ENCODE measurements around the gene FSHR.
A peak's percentile ranks its signal among the peaks of the same experiment; 100 is the strongest.

The FSHR gene

DNA sequence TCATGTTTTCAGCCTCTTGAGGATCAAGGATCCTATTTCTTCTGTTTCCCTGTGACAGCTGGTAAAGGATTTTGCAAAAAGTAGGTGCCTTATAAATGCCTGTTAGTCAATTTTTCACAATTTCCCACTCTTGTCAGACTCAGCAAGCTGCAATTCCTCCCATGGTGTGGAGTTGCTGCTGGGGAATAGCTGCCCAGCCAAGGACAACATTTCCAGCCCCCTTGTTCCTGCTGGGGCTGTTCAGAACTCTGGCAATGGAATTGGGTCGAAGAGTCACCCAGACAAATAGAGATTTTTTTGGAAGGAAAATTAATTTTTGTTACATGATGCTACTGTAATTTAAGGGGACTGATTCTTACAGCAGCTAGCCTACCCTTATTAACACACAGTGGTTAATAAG, 43.7 kb downstream of the FSHR start:
- DNase-seq, result no peak

DNA sequence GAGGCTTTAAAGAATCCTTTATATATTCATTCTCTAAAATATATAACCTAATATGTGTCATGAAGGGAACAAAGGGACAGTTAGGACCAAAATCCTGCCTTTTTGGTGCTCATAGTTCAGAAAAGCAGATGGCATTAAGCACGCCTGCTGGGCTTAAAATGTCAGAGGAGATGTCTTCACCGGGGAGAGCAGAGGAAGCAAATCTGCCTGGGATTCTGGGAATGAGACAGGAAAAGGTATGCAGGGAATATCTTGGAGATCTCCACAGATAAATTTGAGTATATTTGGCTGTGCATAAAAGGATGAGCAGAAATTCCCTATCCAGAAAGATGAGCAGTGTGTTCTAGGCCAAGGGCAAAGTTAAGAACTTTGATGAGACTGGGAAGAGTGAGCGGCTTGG, 45.5 kb downstream of the FSHR start:
- DNase-seq, result no peak

DNA sequence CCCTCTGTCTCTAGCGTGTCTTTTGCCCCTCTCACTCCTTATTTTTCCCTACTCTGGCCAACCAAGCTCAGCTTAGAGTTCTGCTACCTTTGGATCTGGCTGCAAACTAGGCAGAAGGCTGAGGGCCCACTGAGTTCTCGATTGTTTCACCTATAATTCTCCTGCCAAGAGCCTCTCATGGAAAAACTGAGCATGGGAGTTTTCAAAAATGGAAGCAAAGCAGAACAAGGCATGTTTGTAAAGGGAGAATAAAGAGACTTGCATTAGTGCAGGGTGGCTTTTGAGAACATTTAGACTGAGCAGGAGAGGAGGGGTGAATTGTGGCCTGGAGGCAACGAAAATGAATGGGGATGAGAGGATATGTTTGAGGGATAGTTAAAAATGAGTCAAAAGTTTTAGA, 45.9 kb downstream of the FSHR start:
- DNase-seq, result no peak

DNA sequence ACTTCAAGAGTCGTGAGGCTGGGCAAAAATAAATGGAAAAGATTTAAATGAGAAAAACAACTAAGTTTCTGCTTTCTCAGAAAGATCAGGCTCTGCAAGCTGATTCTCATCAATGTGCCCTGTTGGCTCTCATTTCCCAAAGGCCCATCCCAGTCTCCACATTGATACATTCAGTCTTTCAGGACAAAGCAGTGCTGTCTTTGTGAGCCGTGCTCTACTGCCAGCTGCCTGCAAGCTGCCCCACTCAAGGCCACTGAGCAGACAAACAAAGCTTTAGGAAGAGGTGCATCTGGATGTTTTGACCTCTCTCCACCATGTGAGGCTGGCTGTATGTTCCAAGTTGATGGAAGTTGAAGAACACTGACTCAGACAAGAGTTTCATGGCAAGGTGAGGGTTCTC, 48.8 kb downstream of the FSHR start:
- DNase-seq, result no peak

DNA sequence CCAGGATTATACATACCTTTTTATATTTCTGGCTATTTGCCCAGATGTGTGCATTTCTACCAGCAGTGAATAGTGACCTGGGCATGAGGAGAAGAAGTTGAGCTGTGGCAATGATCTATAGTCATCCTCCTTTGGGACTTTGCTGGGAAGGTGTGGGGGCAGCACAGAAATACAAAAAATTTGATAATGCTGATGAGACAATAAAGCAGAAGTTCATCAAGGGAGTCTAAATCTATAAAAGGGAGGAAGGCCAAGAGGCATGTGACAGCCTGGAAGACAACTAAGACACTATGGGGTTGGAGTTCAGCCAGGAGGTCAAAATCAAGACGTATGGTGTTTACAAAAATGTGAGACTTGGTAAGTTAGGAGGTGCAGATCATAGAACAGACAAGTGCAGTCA, 52.2 kb downstream of the FSHR start:
- DNase-seq, result no peak

DNA sequence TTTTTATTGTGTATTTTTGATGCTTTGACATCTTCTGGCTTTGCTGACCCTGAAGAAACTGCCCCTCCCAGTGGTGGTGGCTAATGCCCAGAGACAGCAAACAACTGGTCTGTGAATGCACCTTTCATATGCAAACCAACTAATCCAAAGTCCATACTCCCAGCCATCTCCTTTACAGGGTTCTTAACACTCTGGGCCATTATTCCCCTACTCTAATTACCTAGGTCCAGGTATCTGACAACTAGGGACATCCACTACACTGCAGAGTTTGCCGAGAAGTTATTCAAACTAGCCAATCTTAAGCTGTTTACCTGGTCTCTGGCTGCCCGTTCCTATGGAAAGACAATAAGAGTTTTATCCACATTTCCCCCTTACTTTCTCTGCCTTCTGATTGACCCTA, 73.6 kb downstream of the FSHR start:
- DNase-seq, result no peak

DNA sequence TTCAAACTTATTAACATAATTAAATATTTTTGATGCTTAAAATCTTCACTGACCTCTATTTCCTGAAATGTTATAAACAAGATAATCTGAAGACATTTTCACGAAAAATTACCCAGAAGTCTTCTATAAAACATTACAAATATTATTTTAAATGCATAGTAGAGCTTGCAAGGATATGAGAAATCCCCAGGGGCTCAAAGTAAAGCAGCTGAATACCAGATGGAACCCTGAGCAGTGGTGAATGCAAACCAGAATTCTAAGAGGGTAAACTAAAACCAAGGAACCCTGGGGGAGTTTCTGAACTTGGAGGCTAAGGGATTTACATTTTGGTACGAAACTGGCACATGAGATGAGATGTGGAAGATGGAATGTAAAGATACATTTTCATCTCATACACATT, 83.6 kb downstream of the FSHR start:
- no peak for DNase-seq

DNA sequence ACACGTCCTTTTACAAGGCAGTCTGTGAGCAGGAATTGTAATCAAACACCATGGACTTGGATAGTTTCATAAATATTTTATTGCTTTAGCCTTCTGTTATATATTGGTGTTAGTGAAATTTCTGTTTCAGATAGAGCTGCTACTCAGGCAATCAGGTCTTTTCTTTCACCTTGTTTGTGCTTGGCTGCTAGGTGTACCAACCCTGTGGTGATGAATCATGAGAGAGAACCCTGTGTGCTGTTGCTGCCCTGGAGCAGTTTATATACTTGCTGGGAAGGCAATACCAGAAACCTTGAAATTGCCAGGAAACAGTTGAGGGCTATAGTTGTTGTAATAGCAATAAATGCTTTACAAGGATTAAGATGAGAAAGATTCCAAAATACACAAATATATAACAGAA, 84.5 kb downstream of the FSHR start:
- no peak for DNase-seq

DNA sequence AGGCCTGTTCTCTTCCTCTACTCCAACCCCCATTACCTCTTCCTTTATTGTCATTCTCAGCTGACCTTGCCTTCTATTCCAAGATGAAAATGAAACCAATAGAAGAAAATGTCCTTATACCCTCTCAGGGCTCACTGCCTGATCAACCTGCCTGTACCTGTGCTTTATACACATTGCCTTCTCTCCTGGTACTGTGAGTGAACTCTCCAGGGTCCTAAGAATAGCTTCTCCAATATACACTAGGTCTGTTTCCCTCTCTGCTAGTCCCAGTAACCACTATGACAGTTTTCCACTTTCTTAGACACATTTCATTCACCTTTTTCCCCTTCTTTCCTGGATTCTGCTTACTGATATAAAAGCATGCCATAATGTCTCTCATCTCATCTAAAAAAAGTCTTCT, 85.7 kb downstream of the FSHR start:
- DNase-seq, result no peak

DNA sequence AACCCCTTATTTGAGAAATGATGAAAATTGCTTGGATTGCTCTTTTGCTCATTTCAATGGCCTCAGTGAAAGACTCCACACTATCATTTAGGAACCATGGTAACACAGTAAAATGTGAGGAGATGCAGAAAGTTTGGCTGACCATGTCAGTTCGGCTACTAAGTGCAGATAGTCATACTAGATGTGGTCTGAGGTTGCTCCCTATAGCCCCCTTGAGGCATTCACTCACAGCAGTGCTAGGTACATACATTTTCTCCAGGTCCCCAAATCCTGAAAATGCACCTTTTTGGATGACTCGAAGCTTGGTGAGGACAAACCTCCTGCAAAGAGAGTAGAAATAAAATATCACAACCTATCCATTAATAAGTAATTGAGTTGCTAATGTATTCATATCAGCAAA, 86.3 kb downstream of the FSHR start:
- DNase-seq, result no peak

DNA sequence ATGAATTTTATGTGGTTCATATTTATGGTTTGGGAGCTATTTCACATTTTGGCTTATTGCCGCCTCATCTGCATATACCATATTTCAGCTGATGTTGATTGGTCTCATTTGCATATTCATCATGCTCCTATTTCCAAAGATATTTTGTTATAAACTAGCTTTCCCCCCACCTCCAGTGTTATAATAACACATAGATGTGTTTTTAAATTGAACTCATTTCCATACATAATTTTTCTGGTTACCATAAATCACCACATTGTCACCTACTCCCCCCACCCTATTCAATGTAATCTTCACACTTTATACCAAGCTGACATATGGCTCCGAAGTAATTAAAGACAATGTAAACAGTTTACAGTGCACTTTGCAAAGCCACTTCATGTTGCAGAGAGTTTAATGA, 101.2 kb downstream of the FSHR start:
- DNase-seq, result no peak

DNA sequence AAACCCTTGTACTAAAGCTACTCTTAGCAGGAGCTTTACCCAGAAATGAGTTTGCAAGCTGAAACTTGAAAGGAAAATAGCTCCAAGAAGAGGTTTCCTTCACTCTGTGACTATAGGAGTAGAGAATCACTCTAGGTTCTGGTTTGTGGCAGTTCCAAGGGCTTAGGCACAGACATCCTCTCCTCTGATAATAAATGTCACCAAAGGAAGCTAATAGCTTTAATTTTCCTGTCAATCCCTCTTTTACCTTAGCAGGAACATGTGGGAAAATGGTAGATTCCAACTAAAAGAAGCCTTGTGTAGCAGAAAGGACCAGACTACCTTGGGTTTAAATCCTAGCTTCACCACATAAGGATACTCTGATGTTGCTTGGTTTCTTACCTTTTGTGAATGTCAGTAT, 104.0 kb downstream of the FSHR start:
- DNase-seq, result no peak

DNA sequence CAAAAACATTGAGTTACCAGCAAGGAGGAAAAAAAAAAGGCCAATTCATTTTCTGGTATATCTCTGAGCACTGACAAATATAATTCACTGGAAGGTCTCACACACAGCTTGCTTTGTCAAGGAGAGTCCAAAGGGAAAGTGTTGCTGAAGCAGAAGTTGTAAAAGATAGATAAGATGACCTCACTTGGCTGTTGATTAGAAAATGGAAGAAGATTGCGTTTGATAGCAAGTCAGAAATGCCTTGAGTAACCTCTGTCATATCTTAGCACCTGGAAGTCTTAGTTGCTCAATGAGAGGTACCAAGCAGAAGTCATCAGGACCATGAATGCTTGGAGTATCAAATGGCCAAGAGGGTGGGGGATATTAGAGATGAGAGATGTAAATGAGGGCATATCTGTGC, 105.2 kb downstream of the FSHR start:
- DNase-seq, result no peak

DNA sequence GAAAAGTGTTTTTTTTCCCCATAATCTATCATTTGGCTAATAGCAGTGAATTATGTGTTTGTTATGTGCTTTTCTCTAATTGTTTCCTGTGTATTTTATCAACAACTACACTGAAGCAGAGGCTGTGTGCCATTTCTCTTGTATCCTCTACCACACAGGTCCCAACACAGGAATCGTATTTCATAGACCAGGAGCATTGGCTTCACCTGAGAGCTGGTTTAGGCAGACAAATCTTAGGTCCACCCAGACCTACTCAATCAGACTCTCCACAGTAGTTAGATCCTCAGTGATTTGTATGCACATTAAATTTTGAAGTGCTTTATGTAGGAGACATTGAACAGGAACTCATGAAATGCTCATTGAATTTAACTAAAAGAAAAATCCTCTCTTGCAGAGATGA, 109.2 kb downstream of the FSHR start:
- DNase-seq, result no peak

DNA sequence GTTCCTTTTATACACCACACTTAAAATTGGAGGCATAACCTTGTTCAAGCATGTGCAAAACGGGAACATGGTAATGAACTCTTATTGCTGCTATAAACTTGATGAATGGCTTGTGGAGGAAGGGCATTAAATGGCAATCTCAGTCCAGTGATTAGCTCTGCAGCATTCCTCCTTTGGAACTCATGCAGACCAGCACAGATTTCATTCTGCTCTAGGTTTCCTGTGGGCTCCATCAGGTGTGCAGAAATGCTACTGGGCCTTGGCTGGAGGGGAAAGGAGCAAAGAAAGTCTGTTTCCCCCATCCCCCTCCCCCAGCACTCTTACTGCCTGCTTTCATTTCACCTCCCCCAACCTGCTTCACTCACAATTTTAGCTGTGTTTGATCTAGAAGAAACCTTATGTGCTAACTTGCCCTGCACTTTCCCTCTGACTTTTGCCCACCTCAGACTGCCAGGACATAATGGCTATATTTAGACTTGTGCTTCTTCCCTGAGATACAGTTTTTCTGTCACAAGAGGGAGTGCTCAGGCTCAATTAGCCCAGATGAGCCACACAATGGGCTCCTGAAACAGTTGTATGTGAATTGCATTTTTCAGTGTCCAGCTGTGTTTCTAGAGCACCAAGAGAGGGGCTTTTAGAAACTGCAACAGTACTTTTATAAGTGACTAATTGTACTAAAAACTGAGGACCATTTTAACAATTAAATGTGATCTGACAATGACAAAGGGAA, 109.8 kb downstream of the FSHR start:
- peak; percentile 36 for DNase-seq

DNA sequence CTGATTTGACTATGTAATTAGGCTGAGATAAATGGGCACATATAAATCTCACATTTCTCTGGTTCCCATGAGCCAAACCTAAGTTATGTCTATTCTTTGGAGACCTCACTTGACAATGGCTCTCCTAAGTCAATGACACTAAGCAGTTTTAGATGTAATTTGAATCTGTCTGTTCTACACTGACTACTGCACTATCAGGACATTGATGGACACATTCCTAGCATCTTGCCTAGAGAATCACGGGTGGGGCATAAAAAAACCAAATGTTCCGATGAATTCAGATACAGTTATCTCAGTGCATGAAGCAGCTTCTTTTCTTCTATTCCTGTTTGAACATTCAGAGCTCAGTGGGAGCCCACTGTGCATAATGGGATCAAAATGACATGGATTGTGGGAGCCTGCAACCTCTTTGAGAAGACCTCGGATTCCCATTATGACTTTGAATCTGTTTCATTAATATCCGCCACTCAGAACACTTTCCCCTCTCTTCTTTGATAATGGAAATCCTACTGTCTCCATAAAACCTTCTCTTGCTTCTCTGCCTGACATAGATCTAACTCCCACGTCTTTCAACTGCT, 110.8 kb downstream of the FSHR start:
- no peak for DNase-seq

DNA sequence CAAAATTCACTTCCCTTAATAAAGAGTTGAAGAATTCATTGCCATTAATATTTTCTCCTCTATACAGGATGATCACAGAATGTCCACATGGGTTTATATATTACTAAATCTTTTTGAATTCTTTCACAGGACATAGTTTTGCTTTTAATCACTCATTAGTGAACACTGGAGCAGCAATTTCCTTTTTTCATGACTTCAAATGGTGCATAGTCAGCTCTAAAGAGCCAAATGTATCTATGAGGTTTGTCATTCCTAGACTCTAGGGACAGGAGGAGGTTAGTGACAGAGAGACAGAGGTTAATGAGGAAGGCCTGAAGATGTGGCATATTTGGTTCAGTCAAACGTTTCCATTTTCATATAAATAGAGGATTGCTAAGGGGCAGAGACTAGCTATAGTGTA, 111.8 kb downstream of the FSHR start:
- DNase-seq, result no peak

DNA sequence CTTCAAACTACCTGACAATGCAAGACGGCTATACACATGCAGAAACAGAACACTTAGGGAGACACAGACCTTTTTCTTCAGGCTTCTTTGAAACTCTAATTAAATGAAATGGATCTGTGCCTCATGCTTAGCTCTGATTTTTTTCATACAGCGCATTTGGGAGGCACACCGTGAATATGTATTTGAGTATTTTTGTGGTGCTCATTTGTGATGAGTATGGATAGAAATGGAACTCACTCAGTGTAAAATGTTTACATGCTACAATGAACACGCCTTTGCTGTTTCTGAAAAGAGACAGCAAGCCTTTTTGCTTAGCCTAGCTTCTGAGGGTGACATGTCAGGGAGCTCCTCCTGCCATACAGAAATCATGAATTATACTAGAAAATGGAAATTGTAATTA, 113.3 kb downstream of the FSHR start:
- DNase-seq, result no peak

DNA sequence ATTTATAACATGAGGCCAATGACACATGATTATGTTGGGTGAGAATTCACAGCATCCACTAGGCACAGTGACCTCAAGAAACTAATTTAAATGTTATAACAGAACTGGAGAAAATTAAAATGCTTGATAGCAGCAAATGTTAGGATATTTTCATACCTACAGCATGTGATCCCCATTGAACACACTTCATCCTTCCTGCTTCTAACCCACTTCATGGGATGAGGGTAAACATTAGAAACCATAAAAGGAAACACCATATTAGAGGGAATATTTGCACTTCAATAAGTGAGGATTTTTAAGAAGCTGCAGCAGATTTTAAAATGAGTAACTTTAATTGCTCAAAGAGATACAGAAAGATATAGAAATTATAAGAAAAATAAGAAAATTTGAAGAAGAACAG, 117.1 kb downstream of the FSHR start:
- DNase-seq, result peak; percentile 19

DNA sequence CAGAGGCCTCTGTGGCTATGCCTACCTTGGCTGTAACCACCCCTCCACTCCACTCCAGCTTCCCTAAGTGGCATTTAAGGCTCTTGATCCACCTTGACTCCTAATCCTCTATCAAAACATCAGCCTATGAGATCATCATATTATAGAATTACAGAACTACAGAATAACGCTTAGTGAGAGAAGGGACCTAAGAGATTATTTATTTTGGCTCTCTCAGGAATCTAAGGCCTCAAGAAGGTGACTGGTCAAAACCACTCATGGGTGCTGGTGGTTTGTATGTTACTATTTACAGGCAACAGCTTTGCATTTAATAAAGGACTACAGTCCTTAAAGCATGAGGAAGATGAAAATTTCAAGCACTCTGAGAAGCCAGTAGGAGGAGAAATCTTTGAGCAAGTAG, 118.8 kb downstream of the FSHR start:
- DNase-seq, result no peak

DNA sequence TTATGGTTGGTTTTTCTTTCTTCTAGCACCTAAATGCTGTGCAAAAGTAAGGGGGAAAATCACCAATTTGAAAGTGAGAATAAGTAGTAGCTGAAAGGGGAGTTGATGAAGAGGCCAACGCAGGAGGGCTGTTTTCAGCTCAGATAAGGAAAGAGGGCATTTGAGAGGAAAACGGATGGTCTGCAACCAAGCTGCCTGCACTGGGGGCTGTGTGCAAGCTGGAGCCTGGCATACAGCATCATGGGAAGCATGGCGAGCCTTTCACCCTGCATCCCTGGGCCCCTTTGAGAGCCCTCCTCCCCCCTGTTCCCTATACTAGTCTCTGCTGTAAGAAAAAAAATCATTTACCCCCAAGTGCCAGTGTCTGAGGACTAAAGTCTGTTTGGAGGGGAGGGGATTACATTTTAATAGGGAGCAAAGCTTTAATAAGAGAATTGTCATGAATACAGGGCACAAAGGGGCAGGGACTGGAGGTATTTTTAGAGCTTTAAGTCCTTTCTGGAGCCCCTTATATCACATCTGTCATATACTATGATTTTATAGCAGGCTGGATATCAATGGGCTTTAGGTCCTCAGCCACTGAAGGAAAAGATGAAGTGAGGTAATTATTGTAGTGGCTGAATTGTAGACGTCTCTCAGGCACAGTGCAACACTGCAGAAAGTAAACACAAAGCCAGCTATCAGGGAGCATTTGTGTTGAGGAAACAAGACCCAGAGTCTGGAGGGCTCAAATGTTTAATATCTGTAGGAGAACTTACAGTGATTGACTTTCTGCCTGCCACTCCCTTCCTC, 120.7 kb downstream of the FSHR start:
- no peak for DNase-seq

DNA sequence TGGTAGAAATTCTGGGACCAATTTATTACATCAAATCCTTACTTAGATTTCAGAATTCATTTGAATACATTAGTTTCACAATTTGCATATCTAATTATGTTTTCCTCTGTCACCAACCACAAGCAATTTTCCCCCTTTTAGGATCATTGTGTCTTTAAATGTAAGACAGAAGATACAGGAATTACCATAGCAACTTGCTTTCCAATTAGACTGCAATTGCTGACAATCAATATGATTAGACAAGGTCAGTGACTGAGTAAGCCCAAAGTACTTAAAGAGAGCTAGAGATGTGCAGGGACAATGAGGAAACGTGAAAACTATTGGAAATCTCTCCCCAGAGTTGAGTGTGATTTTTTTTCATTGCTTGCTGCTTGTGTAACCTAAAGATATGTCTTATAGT, 121.4 kb downstream of the FSHR start:
- no peak for DNase-seq

DNA sequence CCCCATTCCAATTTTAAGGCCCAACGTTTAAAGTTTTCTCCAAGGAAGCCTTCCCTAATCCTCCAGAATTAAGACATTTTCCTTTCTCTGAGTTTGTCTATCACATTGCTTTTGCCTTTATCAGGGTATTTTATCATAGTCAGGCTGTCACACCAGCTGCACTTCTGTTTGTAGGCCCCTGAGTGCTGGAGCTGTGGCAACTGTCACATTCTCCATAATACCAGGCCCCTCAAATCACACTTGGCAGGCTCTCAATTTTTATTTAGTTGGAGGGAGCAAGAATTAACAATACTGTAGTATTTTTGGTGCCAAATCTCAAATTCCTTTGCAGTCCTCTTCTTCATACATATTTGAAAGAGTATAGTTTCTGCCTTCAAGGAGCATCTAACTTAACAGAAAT, 122.2 kb downstream of the FSHR start:
- DNase-seq, result no peak

DNA sequence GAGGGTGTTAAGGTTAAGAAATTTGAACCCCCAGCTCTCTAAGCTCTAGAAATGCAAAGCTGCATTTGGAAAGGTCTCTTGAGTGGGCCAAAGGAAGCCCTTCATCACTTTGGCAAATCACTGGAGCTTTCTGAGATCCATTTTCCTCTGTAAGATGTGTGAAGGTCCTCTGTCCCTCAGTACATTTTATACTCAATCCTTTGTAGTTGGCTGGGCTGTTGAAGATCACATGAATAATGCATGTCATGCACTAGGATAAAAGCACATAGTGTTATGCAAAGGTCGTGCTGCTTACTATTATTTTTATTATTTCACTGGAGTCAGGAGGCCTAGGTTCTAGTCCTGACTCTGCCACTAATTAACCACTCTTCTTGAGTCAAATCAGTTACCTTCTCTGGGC, 124.9 kb downstream of the FSHR start:
- DNase-seq, result no peak

DNA sequence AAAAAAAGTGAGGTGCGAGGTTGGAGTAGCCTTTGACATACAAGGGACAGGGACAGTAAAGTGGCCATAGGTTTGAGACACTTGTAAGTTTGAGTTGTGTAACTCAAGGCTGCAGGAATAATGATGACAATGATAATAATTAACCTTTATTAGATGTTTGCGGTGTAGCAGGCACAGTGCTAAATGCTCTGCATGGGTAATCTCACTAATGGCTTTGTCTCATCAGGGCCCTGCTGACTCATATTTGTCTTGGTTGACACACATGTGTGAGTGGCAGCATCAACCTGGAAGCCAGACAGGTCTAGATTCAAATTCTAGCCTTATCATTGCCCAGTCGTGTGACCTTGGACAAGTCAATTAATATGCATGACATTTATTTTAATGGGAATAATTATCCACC, 126.2 kb downstream of the FSHR start:
- no peak for DNase-seq
